Activated gamma-delta T cell treated with anti-CD3 and anti-CD28 coated beads, Interleukin-2, amount 50 U/mL, for 16 hours (primary cell): ENCODE measurements around the gene SKIDA1.
"Not testable (repeated sequence)": the region's sequence is repeated elsewhere in the genome, so short reads cannot be mapped to it uniquely, and the experiment has no call there.

ENCODE experiments used
- DNase-seq: peaks from one replicate; pipeline ENCODE4 v3.0.0-alpha.2; 2020; ENCODE audit warnings: low read depth

SKIDA1 gene

GRCh38 chr10:21525367-21526187 is at the start of gene SKIDA1:
TSS of gene SKIDA1 (minus strand) at chr10:21525682. CDS start at chr10:21517822, 7,860 bp downstream.
- no peak for DNase-seq

GRCh38 chr10:21574514-21574913 is 49.0 kb upstream of the SKIDA1 start:
- not testable (repeated sequence) for DNase-seq

DNA sequence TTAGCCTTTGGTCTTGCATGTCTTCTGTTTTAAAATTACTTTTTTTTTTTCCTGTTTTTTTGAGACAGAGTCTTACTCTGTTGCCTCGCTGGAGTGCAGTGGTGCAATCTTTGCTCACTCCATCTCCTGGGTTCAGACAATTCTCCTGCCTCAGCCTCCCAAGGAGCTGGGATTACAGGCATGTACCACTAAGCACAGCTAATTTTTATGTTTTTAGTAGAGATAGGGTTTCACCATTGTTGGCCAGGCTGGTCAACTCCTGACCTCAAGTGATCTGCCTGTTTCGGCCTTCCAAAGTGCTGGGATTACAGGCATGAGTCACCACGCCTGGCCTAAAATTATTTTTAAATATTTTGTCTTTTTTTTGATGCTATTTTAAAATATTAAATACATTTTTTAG is 47.1 kb upstream of the SKIDA1 start:
- DNase-seq: no peak

- no peak for DNase-seq
These were observed 45.5 kb upstream of the SKIDA1 start for GRCh38 chr10:21570761-21571521.

- not testable (repeated sequence) for DNase-seq
These were observed 33.5 kb upstream of the SKIDA1 start for GRCh38 chr10:21558984-21559383.

DNA sequence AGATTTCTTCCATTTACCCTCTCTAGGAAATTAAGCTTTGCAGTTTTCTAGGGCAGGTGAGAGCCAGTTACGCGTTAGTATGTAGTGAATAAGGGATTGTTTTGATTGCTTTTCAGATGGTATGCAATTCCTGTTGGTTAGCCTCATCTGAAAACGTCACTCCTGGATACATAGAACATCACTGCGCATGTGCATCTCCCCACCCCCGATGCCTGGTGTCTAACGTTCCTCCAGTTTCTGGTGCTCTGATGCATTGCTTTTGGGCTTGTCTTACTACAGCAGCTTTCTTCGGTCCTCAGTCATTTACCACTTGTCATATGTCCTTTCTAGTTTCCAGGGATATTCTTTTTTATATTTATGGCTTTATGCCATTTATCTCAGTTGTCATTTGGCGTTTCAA is 31.0 kb upstream of the SKIDA1 start:
- DNase-seq: no peak

GRCh38 chr10:21552638-21553037 is 27.2 kb upstream of the SKIDA1 start:
- DNase-seq: no peak

DNA sequence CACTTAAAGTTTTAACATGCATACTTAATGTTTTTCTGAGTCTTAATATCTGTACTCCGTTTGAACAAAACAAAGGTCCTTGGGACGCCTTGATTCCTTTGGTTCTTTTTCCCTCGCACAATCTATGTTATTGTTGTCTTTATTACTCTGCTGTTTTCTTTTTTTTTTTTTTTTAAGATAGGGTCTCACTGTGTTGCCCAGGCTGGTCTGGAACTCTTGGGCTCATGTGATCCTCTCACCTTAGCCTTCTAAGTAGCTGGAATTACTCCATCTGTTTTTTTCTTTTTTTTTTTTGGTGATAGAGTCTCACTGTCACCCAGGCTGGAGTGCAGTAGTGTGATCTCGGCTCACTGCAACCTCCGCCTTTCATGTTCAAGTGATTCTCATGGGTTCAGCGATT is 21.8 kb upstream of the SKIDA1 start:
- no peak for DNase-seq

- DNase-seq: not testable (repeated sequence)
These were observed 15.2 kb upstream of the SKIDA1 start for GRCh38 chr10:21540701-21541100.

GRCh38 chr10:21536874-21537273 is 11.4 kb upstream of the SKIDA1 start:
- no peak for DNase-seq

- DNase-seq: not testable (repeated sequence)
These were observed 10.5 kb upstream of the SKIDA1 start for GRCh38 chr10:21535976-21536375.

DNA sequence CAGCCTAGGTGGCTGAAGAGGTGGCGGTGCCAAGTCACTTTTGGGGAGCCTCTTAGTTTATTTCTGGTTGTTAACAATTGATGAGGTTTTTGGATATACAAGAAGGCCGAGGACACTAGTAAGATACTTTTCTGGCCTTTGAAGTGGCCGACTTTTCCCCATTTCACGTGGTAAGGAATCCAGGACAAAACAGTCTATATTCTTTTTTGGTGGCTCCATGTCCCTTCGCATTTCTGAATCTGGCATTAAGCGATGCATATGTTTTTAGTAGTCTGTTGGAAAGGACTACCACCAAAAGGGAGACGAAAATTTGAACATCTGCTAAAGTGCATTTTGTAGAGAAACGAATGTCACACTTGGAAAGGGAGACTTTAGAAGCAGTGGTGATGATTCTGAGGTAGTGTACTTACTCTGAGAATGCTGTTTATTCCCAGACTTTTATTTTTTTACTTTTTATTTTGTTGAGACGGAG is 10.0 kb upstream of the SKIDA1 start:
- no peak for DNase-seq

GRCh38 chr10:21534604-21535493 is 9.4 kb upstream of the SKIDA1 start:
- no peak for DNase-seq

- no peak for DNase-seq
These were observed 8.8 kb upstream of the SKIDA1 start for GRCh38 chr10:21534280-21534586.

DNA sequence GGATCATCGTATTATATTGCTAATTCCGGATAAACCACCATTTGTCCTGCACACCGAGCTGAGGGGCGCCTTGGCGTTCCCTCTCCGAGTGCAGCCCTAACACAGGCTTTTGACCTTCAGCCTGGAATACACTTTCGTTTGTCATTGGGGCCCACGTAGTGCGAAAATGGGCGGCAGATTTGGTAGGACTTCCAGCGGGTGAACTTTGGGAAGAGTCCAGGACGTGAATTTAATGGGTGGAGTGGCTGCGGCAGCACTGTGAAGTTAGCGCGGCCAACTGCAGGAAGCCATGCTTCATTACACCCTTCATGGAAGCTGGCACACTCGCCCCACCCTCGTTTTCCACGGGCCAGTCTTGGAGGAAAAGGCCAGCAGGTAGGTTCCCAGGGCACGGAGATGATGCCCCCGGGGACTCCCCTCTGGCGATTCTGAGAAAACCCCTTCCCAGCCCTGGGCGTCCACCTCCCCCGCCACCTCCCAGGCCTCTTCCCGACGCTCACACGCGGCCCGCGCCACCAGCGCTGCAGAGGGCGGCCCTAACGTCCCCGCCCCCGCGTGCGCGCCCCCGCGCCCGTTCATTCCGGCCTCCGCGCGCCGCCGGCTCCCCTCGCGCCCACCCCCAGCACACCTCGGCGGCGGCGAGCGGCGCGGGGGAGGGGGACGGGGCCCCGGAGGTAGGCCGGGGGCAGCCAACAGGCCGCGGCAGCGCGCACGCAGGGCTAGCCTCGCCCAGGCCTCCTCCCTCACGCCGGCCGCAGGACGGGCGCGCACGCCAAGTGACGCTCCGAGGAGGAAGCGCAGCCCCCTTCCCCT is 8.2 kb upstream of the SKIDA1 start, which contains the start of gene MLLT10:
TSS of gene MLLT10 (plus strand) at position 766 of the 813 bp plus-strand sequence. CDS start 413 bp downstream, outside the sequence.
- peak; percentile 83 for DNase-seq

- DNase-seq: no peak
These were observed 7.4 kb upstream of the SKIDA1 start for GRCh38 chr10:21532694-21533466.

DNA sequence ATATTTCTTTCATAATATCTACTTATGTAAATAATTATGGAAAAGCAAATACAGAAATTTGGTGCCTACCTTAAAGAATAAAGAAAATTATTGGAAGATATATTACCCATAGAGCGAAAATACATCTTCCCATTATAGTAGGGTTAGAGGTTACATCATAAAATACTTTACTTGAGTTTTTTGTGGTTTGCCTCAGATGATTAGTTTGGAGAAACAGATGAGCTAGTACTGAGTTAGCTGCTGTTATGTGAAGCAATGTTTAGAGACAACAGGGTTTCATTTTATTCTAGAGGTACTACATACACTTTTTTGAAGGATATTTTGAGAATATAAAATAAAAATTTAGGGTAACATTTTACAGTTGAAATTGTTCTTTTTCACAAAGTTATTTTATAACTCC is 5.7 kb upstream of the SKIDA1 start:
- DNase-seq: no peak

- DNase-seq: no peak
These were observed 5.2 kb upstream of the SKIDA1 start for GRCh38 chr10:21530641-21531040.

DNA sequence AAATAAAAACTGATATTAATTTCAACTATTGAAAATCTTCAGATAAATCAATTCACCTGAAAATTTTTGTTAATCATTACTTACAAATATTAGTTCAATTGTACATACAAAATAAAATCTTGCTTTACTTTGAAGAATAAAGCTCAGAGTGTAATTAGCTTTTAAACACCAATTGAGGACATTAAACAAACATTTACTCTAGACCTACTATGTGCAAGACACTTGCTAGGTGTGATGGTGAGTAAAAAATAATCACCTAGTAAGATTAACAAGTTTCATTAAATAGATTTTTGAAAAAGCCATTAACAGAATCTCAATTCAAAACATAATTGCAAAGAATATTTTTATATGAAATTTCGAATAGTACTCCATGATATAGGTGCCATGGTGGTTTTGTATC is 4.7 kb upstream of the SKIDA1 start:
- DNase-seq: no peak
